ENCODE data around the gene TMEM52B.

The TMEM52B gene

GRCh38 chr12:10207136-10207535, 28.3 kb downstream of the TMEM52B start:
- TF ChIP-seq CTCF (IDR thresholded peaks at IDR 0.05; ENCODE audit: low read depth, low read length, missing control alignments), result no peak
- DNase-seq (ENCODE audit: low read depth), result no peak
- in situ Hi-C loops (cut with HindIII; ENCODE audit: low sequenced_read_pairs), result no loop called here
- no peak overlapping the region for H3K4me3 ChIP-seq (ENCODE audit: low read depth, low read length)

- TF ChIP-seq CTCF (IDR thresholded peaks at IDR 0.05; ENCODE audit: low read depth, low read length, missing control alignments), result no peak
- in situ Hi-C loops (cut with HindIII; ENCODE audit: low sequenced_read_pairs), result no loop called here
- no peak for DNase-seq (ENCODE audit: low read depth)
- H3K4me3 ChIP-seq (ENCODE audit: low read depth, low read length), result no peak overlapping the region
These were observed 31.4 kb downstream of the TMEM52B start for GRCh38 chr12:10210225-10210624.

GRCh38 chr12:10211101-10211939, 32.5 kb downstream of the TMEM52B start:
- in situ Hi-C loops (cut with HindIII; ENCODE audit: low sequenced_read_pairs), result no loop called here
- TF ChIP-seq CTCF (IDR thresholded peaks at IDR 0.05; ENCODE audit: low read depth, low read length, missing control alignments), result no peak
- H3K4me3 ChIP-seq (ENCODE audit: low read depth, low read length), result no peak overlapping the region
- DNase-seq (ENCODE audit: low read depth), result no peak

- peak; percentile 98 for DNase-seq (ENCODE audit: low read depth)
- no peak for TF ChIP-seq CTCF (IDR thresholded peaks at IDR 0.05; ENCODE audit: low read depth, low read length, missing control alignments)
- peak overlapping the region; percentile 98 for H3K4me3 ChIP-seq (ENCODE audit: low read depth, low read length)
- in situ Hi-C loops (cut with HindIII; ENCODE audit: low sequenced_read_pairs), result no loop called here
These were observed 33.3 kb downstream of the TMEM52B start for GRCh38 chr12:10211940-10212738.

- H3K4me3 ChIP-seq (ENCODE audit: low read depth, low read length), result peak within 1 kb of the TSS; percentile 98
- in situ Hi-C loops (cut with HindIII; ENCODE audit: low sequenced_read_pairs), result no loop called here
- peak; percentile 68 for DNase-seq (ENCODE audit: low read depth)
- no peak for TF ChIP-seq CTCF (IDR thresholded peaks at IDR 0.05; ENCODE audit: low read depth, low read length, missing control alignments)
These were observed 33.9 kb downstream of the TMEM52B start, which contains the start of gene GABARAPL1 for GRCh38 chr12:10212739-10213131. Gene GABARAPL1, plus strand, starts transcription at chr12:10212877. Its CDS starts 253 bp downstream, at chr12:10213130.

Measured in astrocyte of the cerebellum (primary cell).